Measurements from ENCODE around the gene SMARCA4. TPM values are rescaled to one million over a fixed set of nuclear protein-coding genes. Genes with fewer than 3 reads are reported as not detected.

The SMARCA4 gene
- total RNA-seq, 6 experiments from 2014 or later = 105 to 116 (median 114) TPM

GRCh38 chr19:11005521-11005920 lies 44.7 kb downstream of the SMARCA4 start:
- no peak for TF ChIP-seq CTCF (IDR thresholded peaks at IDR 0.05)
- H3K36me3 Mint-ChIP-seq (ENCODE audit: low read depth) = peaks cover 24% of the 10 kb centered on the region
- H3K4me3 Mint-ChIP-seq = no peak overlapping the region
- H3K27ac Mint-ChIP-seq = no peak overlapping the region; the same call in 1 of the 2 replicates
- no peak for DNase-seq
- H3K9me3 Mint-ChIP-seq = no peaks in the 10 kb centered on the region
- no peaks in the 10 kb centered on the region for H3K4me1 Mint-ChIP-seq (ENCODE audit: low read depth)
- peaks cover 2% of the 10 kb centered on the region for H3K27me3 Mint-ChIP-seq (ENCODE audit: insufficient read depth)

- Mint-ChIP-seq H3K36me3 (ENCODE audit: low read depth) (peaks cover 32% of the 10 kb centered on the region), H3K27ac (no peak overlapping the region)
- TF ChIP-seq CTCF (IDR thresholded peaks at IDR 0.05) = no peak
Observed at GRCh38 chr19:11007385-11007784, 46.6 kb downstream of the SMARCA4 start.

GRCh38 chr19:11007962-11008532 lies 47.2 kb downstream of the SMARCA4 start:
- Mint-ChIP-seq H3K4me3 (no peak overlapping the region), H3K27me3 (ENCODE audit: insufficient read depth) (peaks cover 3% of the 10 kb centered on the region), H3K9me3 (no peaks in the 10 kb centered on the region), H3K4me1 (ENCODE audit: low read depth) (no peaks in the 10 kb centered on the region), H3K27ac (no peak overlapping the region), H3K36me3 (ENCODE audit: low read depth) (peaks cover 37% of the 10 kb centered on the region)
- no peak for DNase-seq
- no peak for TF ChIP-seq CTCF (IDR thresholded peaks at IDR 0.05)

More at GRCh38 chr19:11007385-11007784, 46.6 kb downstream of the SMARCA4 start:
- H3K27me3 Mint-ChIP-seq (ENCODE audit: insufficient read depth) = peaks cover 2% of the 10 kb centered on the region
- no peaks in the 10 kb centered on the region for H3K9me3 Mint-ChIP-seq
- no peak overlapping the region for H3K4me3 Mint-ChIP-seq
- no peaks in the 10 kb centered on the region for H3K4me1 Mint-ChIP-seq (ENCODE audit: low read depth)
- DNase-seq = no peak

- Mint-ChIP-seq H3K4me3 (no peak overlapping the region), H3K4me1 (ENCODE audit: low read depth) (no peaks in the 10 kb centered on the region), H3K27me3 (ENCODE audit: insufficient read depth) (peaks cover 3% of the 10 kb centered on the region), H3K9me3 (no peaks in the 10 kb centered on the region), H3K27ac (no peak overlapping the region), H3K36me3 (ENCODE audit: low read depth) (peaks cover 36% of the 10 kb centered on the region)
- DNase-seq = no peak
- no peak for TF ChIP-seq CTCF (IDR thresholded peaks at IDR 0.05)
Observed at GRCh38 chr19:11010041-11010440, 49.2 kb downstream of the SMARCA4 start.

GRCh38 chr19:11012507-11012906 lies 51.7 kb downstream of the SMARCA4 start:
- Mint-ChIP-seq H3K4me3 (no peak overlapping the region), H3K4me1 (ENCODE audit: low read depth) (no peaks in the 10 kb centered on the region), H3K36me3 (ENCODE audit: low read depth) (peaks cover 47% of the 10 kb centered on the region), H3K27me3 (ENCODE audit: insufficient read depth) (peaks cover 3% of the 10 kb centered on the region), H3K27ac (no peak overlapping the region), H3K9me3 (no peaks in the 10 kb centered on the region)
- no peak for TF ChIP-seq CTCF (IDR thresholded peaks at IDR 0.05)
- no peak for DNase-seq

Data from HFFc6 (cell line).